AG04449 (cell line): ENCODE results near the gene NCOA7.

Experiments
- CTCF ChIA-PET: fragments of 350-600 bp; formaldehyde crosslinking; extraction: SDS; loops from one replicate; lab custom pipeline; 2021; ENCODE audit warnings: antibody characterized with exemption; lab: Yijun Ruan, JAX
- POLR2A ChIA-PET: fragments of 400-600, 350-600 bp; formaldehyde crosslinking; extraction: SDS; loops from one replicate; lab custom pipeline; 2020; ENCODE audit warnings: antibody characterized with exemption, inconsistent platforms; lab: Yijun Ruan, JAX
- DNase-seq: peaks from one replicate; pipeline ENCODE4 v3.0.0-alpha.2; 2010; ENCODE audit warnings: low read depth, low spot score
- H3K4me3 ChIP-seq: 2 replicates; pipeline ENCODE4 v1.5.1; 2011; ENCODE audit warnings: low read depth, mild to moderate bottlenecking, control low read depth, low read length
- TF ChIP-seq, protein P1 (sequence below): IDR thresholded peaks from one replicate; pipeline ENCODE4 v1.5.1; 2011; ENCODE audit warnings: mild to moderate bottlenecking, moderate library complexity, low read length, control low read depth, inconsistent platforms; ENCODE audit not compliant: insufficient read depth; ENCODE audit errors: missing control alignments

The NCOA7 gene

DNA sequence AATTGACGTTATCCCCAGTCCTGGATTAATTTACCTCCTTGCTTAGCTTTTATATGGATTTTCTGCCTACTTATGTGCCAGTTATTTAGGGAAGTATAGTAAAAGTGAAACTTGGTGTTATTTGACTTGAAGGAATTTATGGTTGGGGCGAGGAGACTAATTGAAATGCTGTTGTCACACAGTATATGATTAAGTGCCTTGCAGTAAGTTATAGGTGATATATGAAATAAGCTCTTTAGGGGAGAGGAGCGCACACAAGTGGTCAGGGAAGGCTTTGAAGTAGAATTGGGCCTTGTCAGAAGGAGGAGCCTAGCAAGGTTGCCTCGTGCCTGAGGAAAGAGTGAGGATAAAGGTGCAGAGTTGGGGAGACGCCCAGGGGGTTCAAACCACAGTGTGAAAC lies 20.5 kb downstream of the NCOA7 start:
- DNase-seq = no peak
- POLR2A ChIA-PET = no interaction called here
- CTCF ChIA-PET = interaction anchor here (0.7 to 0.8 kb wide), 2 partner anchors 13 to 47 kb away, joined by 3 read pairs; no protein-coding TSS in a partner anchor

DNA sequence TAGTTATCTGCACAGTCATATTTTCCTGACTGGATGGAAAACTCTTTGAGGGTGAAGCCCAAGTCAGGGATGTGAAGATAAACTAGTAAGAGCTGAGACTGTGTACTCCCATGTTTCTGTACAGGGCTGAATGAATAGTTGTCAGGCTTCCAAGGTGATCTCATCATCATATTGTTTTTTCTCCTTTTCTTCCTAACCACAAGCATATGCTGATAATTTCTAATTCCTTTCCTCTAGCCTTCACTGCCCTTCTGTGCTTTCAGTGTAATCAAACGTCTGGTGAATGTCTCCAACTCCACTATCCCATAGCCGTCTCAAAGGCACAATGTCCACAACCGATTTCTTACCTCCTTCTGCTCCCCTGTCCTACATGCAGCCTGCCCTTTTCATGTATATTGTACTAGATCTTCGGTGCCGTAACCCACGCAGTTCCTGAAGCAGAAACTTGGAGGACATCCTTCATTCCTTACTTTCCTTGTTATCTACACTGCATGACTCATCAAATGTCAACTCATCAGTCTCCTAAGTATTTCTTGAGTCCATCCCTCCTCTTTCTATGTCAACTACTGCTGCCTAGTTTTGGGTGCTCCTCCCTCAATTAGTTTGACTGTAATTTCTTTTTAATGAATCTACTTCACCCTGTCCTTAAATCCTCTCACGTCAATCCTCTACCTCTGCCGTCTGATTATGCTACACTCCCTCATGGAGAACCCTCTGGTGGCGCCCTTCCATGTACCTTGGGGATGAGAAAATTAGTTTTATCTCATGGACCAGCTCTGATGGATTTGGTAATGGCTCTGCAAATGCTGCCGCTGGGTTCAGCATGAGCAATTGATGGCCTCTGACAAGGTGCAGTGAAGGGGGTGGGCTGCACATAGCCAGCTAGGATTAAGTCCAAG lies 21.9 kb downstream of the NCOA7 start:
- POLR2A ChIA-PET = no interaction called here
- peak overlapping the region; percentile 0; the same call in 1 of the 2 replicates for H3K4me3 ChIP-seq
- TF ChIP-seq, protein P1, sequence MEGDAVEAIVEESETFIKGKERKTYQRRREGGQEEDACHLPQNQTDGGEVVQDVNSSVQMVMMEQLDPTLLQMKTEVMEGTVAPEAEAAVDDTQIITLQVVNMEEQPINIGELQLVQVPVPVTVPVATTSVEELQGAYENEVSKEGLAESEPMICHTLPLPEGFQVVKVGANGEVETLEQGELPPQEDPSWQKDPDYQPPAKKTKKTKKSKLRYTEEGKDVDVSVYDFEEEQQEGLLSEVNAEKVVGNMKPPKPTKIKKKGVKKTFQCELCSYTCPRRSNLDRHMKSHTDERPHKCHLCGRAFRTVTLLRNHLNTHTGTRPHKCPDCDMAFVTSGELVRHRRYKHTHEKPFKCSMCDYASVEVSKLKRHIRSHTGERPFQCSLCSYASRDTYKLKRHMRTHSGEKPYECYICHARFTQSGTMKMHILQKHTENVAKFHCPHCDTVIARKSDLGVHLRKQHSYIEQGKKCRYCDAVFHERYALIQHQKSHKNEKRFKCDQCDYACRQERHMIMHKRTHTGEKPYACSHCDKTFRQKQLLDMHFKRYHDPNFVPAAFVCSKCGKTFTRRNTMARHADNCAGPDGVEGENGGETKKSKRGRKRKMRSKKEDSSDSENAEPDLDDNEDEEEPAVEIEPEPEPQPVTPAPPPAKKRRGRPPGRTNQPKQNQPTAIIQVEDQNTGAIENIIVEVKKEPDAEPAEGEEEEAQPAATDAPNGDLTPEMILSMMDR = no peak

More for the DNA sequence above, 20.5 kb downstream of the NCOA7 start:
- no peak overlapping the region for H3K4me3 ChIP-seq
- TF ChIP-seq, protein P1 = no peak

DNA sequence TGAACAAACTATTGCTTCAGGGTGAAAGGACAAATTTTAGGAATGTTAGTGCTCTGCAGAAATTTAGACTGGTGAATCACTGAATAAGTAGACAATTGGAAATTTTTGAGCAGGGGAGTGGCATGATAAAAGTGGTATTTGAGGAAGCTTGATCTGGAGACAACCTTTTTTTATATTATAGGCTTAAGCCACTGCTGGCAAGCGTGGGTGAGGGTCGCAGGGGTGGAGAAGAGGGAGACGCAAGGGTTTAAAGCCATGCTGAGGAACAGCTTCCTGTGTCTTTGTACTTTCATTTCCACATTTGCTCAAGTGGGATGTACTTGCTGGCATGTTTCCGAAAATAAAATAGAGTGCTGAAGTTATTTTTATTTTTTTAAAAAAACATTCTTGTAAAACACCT lies 23.7 kb downstream of the NCOA7 start:
- CTCF ChIA-PET = interaction anchor here (1.5 to 1.8 kb wide), 2 partner anchors 24 to 160 kb away, joined by 3 to 4 read pairs; no protein-coding TSS in a partner anchor
- DNase-seq = no peak
- POLR2A ChIA-PET = no interaction called here
- TF ChIP-seq, protein P1 = no peak
- no peak overlapping the region for H3K4me3 ChIP-seq

More for the DNA sequence above, 21.9 kb downstream of the NCOA7 start:
- peak; percentile 86 for DNase-seq
- CTCF ChIA-PET = interaction anchor here (1.2 to 1.8 kb wide), 2 partner anchors 22 to 144 kb away, joined by 3 to 4 read pairs; no protein-coding TSS in a partner anchor

DNA sequence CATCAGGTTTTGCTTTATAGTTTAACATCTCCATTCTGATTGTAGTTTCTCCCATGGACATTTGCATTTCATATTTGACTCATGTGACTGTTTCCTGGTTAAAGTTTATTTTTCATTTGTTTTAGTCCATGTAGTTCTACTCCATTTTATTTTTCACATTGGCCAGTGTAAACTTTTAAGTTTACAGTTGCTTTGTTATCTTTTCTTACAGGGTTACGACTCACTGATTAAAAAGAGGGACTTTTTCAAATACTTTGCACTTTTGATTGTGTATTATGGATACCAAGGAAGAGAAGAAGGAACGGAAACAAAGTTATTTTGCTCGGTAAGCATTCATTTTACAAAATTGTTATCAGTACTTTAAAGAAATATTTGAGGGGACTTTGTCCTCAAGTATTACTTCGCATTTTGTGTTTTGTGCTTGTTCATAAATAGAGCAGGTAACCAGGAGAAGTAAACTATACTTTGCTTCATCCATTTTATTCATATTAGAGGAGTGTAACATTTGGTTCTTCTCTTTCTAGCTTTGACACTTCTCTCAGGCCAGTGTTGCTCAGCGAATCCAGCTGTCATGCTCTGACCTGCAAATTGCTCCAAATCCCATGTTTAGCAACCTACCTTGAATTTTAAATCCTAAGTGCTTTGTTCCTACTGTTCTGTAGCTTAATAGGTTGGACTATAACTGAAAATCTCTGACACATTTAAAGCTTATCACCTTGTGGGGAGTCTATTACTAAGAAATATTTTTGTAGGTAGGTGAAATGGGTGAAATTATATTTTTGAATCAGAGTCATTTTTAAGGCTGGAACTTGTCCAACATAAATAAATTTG lies 24.5 kb downstream of the NCOA7 start:
- POLR2A ChIA-PET = no interaction called here
- DNase-seq = no peak
- H3K4me3 ChIP-seq = no peak overlapping the region
- CTCF ChIA-PET = interaction anchor here (1.0 to 1.5 kb wide), 2 partner anchors 10 to 159 kb away, joined by 3 read pairs; no protein-coding TSS in a partner anchor
- TF ChIP-seq, protein P1 = no peak

DNA sequence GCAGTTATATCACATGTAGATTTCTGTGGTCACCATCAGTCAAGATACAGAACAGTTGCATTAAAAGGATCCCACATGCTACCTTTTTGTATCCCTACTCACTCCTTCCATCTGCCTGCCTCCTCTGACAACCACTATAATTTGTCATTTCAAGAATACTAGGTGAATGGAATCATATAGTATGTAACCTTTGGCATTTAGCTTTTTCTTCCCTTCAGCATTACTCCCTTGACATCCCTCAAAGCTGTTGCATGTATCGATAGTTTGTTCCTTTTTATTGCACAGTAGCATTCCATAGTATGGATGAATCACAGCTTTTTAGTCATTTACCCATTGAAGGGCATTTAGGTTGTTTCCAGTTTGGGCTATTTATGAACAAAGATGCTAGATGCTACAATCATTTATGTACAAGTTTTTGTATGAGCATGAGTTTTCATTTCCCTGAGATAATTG lies 26.1 kb downstream of the NCOA7 start:
- H3K4me3 ChIP-seq = no peak overlapping the region
- DNase-seq = no peak
- POLR2A ChIA-PET = no interaction called here
- TF ChIP-seq, protein P1 = no peak
- CTCF ChIA-PET = interaction anchor here (0.9 to 1.7 kb wide), 2 partner anchors 25 to 26 kb away, joined by 3 to 4 read pairs; partner anchors contain the start of gene NCOA7
